Measurements from ENCODE around the gene PURA.

The PURA gene

GRCh38 chr5:140114341-140115185 is 654 bp downstream of the PURA start:
- TF ChIP-seq GATA2 (IDR thresholded peaks at IDR 0.05; ENCODE audit: low read depth, low read length) (no peak), GATA3 (IDR thresholded peaks at IDR 0.05; ENCODE audit: low read depth, low read length) (no peak)

- no peak for TF ChIP-seq GATA2 (IDR thresholded peaks at IDR 0.05; ENCODE audit: low read depth, low read length)
- TF ChIP-seq GATA3 (IDR thresholded peaks at IDR 0.05; ENCODE audit: low read depth, low read length) = no peak
Measured at GRCh38 chr5:140115186-140115500, 1.2 kb downstream of the PURA start.

GRCh38 chr5:140116716-140117115 is 2.8 kb downstream of the PURA start:
- TF ChIP-seq GATA2 (IDR thresholded peaks at IDR 0.05; ENCODE audit: low read depth, low read length) (no peak), GATA3 (IDR thresholded peaks at IDR 0.05; ENCODE audit: low read depth, low read length) (no peak)

- TF ChIP-seq GATA3 (IDR thresholded peaks at IDR 0.05; ENCODE audit: low read depth, low read length) (no peak), GATA2 (IDR thresholded peaks at IDR 0.05; ENCODE audit: low read depth, low read length) (no peak)
Measured at GRCh38 chr5:140117523-140117922, 3.6 kb downstream of the PURA start.

GRCh38 chr5:140118302-140118936 is 4.5 kb downstream of the PURA start:
- no peak for TF ChIP-seq GATA3 (IDR thresholded peaks at IDR 0.05; ENCODE audit: low read depth, low read length)
- TF ChIP-seq GATA2 (IDR thresholded peaks at IDR 0.05; ENCODE audit: low read depth, low read length) = no peak

- TF ChIP-seq GATA3 (IDR thresholded peaks at IDR 0.05; ENCODE audit: low read depth, low read length) (no peak), GATA2 (IDR thresholded peaks at IDR 0.05; ENCODE audit: low read depth, low read length) (no peak)
Measured at GRCh38 chr5:140125637-140126036, 11.7 kb downstream of the PURA start, which contains the start of gene IGIP. Gene IGIP, plus strand, starts transcription at chr5:140125937. Its CDS starts 2,540 bp downstream, at chr5:140128477.

GRCh38 chr5:140126315-140127012 is 12.6 kb downstream of the PURA start:
- TF ChIP-seq GATA3 (IDR thresholded peaks at IDR 0.05; ENCODE audit: low read depth, low read length) = no peak
- no peak for TF ChIP-seq GATA2 (IDR thresholded peaks at IDR 0.05; ENCODE audit: low read depth, low read length)

- no peak for TF ChIP-seq GATA3 (IDR thresholded peaks at IDR 0.05; ENCODE audit: low read depth, low read length)
- no peak for TF ChIP-seq GATA2 (IDR thresholded peaks at IDR 0.05; ENCODE audit: low read depth, low read length)
Measured at GRCh38 chr5:140128376-140128775, 14.5 kb downstream of the PURA start.

GRCh38 chr5:140130949-140131733 is 17.2 kb downstream of the PURA start:
- TF ChIP-seq GATA2 (IDR thresholded peaks at IDR 0.05; ENCODE audit: low read depth, low read length) (no peak), GATA3 (IDR thresholded peaks at IDR 0.05; ENCODE audit: low read depth, low read length) (no peak)

- TF ChIP-seq GATA2 (IDR thresholded peaks at IDR 0.05; ENCODE audit: low read depth, low read length) (no peak), GATA3 (IDR thresholded peaks at IDR 0.05; ENCODE audit: low read depth, low read length) (no peak)
Measured at GRCh38 chr5:140131967-140132409, 18.1 kb downstream of the PURA start.

- TF ChIP-seq GATA2 (IDR thresholded peaks at IDR 0.05; ENCODE audit: low read depth, low read length) (no peak), GATA3 (IDR thresholded peaks at IDR 0.05; ENCODE audit: low read depth, low read length) (no peak)
Measured at GRCh38 chr5:140133514-140134167, 19.7 kb downstream of the PURA start.

GRCh38 chr5:140134277-140134935 is 20.5 kb downstream of the PURA start:
- no peak for TF ChIP-seq GATA2 (IDR thresholded peaks at IDR 0.05; ENCODE audit: low read depth, low read length)
- TF ChIP-seq GATA3 (IDR thresholded peaks at IDR 0.05; ENCODE audit: low read depth, low read length) = no peak

- TF ChIP-seq GATA3 (IDR thresholded peaks at IDR 0.05; ENCODE audit: low read depth, low read length) = no peak
- TF ChIP-seq GATA2 (IDR thresholded peaks at IDR 0.05; ENCODE audit: low read depth, low read length) = no peak
Measured at GRCh38 chr5:140135127-140135526, 21.2 kb downstream of the PURA start.

All from SH-SY5Y (cell line).